ENCODE data around the gene NUCKS1. TPM values are rescaled to one million over a fixed set of nuclear protein-coding genes. Genes with fewer than 3 reads are reported as not detected.

NUCKS1 gene
- total and polyA plus RNA-seq, 10 of the 15 experiments (the other 5 are each of a cell fraction or from before 2014, with no cell fraction given): 40.5 to 135 (median 55.5) TPM

GRCh38 chr1:205680073-205680851 is 69.7 kb downstream of the NUCKS1 start, which contains the start of gene SLC45A3 (continued):
- no peak for TF ChIP-seq FOXM1 (IDR thresholded peaks at IDR 0.05; ENCODE audit: low read depth, low read length)
- no peak for TF ChIP-seq TCF3 (IDR thresholded peaks at IDR 0.05; ENCODE audit: borderline replicate concordance, insufficient read depth, low read depth, low read length)
- TF ChIP-seq LARP7 (IDR thresholded peaks at IDR 0.05): peak; percentile 86
- no peak for TF ChIP-seq RUNX3 (IDR thresholded peaks at IDR 0.05; ENCODE audit: low read length)
- no peak for TF ChIP-seq TAF1 (IDR thresholded peaks at IDR 0.05; ENCODE audit: borderline replicate concordance, low read depth, low read length)
- peak; percentile 47 for TF ChIP-seq HDAC6 (IDR thresholded peaks at IDR 0.05; ENCODE audit: unreplicated experiment)
- no peak for TF ChIP-seq SUZ12 (IDR thresholded peaks at IDR 0.05; ENCODE audit: unreplicated experiment)
- no peak for TF ChIP-seq YY1 (IDR thresholded peaks at IDR 0.05; ENCODE audit: low read depth, low read length)
- no peak for TF ChIP-seq CEBPZ (IDR thresholded peaks at IDR 0.05; ENCODE audit: low read depth, low read length)
- TF ChIP-seq ATF2 (IDR thresholded peaks at IDR 0.05; ENCODE audit: low read length): no peak
- no peak for TF ChIP-seq CBX5 (IDR thresholded peaks at IDR 0.05; ENCODE audit: low read depth)
- TF ChIP-seq, protein P1, sequence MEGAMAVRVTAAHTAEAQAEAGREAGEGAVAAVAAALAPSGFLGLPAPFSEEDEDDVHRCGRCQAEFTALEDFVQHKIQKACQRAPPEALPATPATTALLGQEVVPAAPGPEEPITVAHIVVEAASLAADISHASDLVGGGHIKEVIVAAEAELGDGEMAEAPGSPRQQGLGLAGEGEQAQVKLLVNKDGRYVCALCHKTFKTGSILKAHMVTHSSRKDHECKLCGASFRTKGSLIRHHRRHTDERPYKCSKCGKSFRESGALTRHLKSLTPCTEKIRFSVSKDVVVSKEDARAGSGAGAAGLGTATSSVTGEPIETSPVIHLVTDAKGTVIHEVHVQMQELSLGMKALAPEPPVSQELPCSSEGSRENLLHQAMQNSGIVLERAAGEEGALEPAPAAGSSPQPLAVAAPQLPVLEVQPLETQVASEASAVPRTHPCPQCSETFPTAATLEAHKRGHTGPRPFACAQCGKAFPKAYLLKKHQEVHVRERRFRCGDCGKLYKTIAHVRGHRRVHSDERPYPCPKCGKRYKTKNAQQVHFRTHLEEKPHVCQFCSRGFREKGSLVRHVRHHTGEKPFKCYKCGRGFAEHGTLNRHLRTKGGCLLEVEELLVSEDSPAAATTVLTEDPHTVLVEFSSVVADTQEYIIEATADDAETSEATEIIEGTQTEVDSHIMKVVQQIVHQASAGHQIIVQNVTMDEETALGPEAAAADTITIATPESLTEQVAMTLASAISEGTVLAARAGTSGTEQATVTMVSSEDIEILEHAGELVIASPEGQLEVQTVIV (IDR thresholded peaks at IDR 0.05; ENCODE audit: borderline replicate concordance, partially characterized antibody): no peak
- no peak for TF ChIP-seq MLLT1 (IDR thresholded peaks at IDR 0.05)
- peak; percentile 36; the same call in 1 of the 2 replicates for TF ChIP-seq RB1 (IDR thresholded peaks at IDR 0.05; ENCODE audit: borderline replicate concordance)
- no peak for TF ChIP-seq MEF2B (IDR thresholded peaks at IDR 0.05; ENCODE audit: partially characterized antibody, poor library complexity, severe bottlenecking)
- TF ChIP-seq STAT3 (IDR thresholded peaks at IDR 0.05; ENCODE audit: low read depth, low read length): no peak
- TF ChIP-seq NFYA (IDR thresholded peaks at IDR 0.05; ENCODE audit: borderline replicate concordance, low read depth, low read length): no peak
- TF ChIP-seq CTCF (IDR thresholded peaks at IDR 0.05 in 2 of 3, conservative IDR thresholded peaks at IDR 0.05 in 1 of 3; ENCODE audit: control insufficient read depth in 2 of 3, extremely low read depth in 1 of 3, insufficient read depth in 1 of 3, low read depth in 3 of 3, low read length in 3 of 3): no peak
- peak; percentile 67 for TF ChIP-seq DPF2 (IDR thresholded peaks at IDR 0.05)

Measured in GM12878 (cell line).